22Rv1 (cell line): ENCODE data around the gene PHACTR1.

Source experiments
- CTCF ChIP-seq: fragments of 450-650 bp; IDR thresholded peaks from 2 replicates; pipeline ENCODE4 v1.5.1; 2017; ENCODE audit warnings: mild to moderate bottlenecking
- ZFX ChIP-seq: fragments of 450-650 bp; IDR thresholded peaks from 2 replicates; pipeline ENCODE4 v1.6.1; 2017; ENCODE audit warnings: antibody characterized with exemption, borderline replicate concordance

- TF ChIP-seq CTCF (no peak), ZFX (no peak)
These were observed 461.1 kb downstream of the PHACTR1 start for GRCh38 chr6:13177664-13178063.
